Measurements from ENCODE around the gene SCT.

GRCh38 chr11:643849-644738, 17.1 kb upstream of the SCT start:
- no peak for TF ChIP-seq CTCF (IDR thresholded peaks at IDR 0.05; ENCODE audit: insufficient read depth, low read length)
- TF ChIP-seq GABPA (IDR thresholded peaks at IDR 0.05; ENCODE audit: low read depth), result no peak
- peak; percentile 19; the same call in 1 of the 2 replicates for TF ChIP-seq POLR2AphosphoS5 (IDR thresholded peaks at IDR 0.05; ENCODE audit: low read depth)
- TF ChIP-seq REST (IDR thresholded peaks at IDR 0.05; ENCODE audit: insufficient replicate concordance, low read depth), result no peak
- TF ChIP-seq SPI1 (IDR thresholded peaks at IDR 0.05; ENCODE audit: borderline replicate concordance, low read depth), result no peak
